Activated CD4-positive, alpha-beta memory T cell treated with anti-CD3 and anti-CD28 coated beads for 36 hours (primary cell): ENCODE data around the gene HS2ST1. TPM values are rescaled to one million over a fixed set of nuclear protein-coding genes. Genes with fewer than 3 reads are reported as not detected.

Source experiments
- CTCF ChIA-PET: fragments of 350-600 bp; sonication (Branson Sonifier 250); formaldehyde crosslinking; loops from one replicate; lab custom pipeline; 2021; ENCODE audit warnings: antibody characterized with exemption, inconsistent platforms; lab: Charles Lee
- POLR2A ChIA-PET: fragments of 350-600 bp; sonication (Branson Sonifier 250); formaldehyde crosslinking; loops from one replicate; lab custom pipeline; 2021; ENCODE audit warnings: antibody characterized with exemption; lab: Charles Lee
- DNase-seq: peaks from one replicate; pipeline ENCODE4 v3.0.0-alpha.2; 2020
- H3K27ac Mint-ChIP-seq: one replicate; pipeline ENCODE4 v1.8.0; 2021; ENCODE audit warnings: mixed read lengths
- H3K27me3 Mint-ChIP-seq: one replicate; pipeline ENCODE4 v1.8.0; 2021; ENCODE audit warnings: mixed read lengths
- H3K36me3 Mint-ChIP-seq: one replicate; pipeline ENCODE4 v1.8.0; 2021; ENCODE audit warnings: mixed read lengths
- H3K4me1 Mint-ChIP-seq: one replicate; pipeline ENCODE4 v1.8.0; 2021; ENCODE audit warnings: low read depth, mixed read lengths
- H3K4me3 Mint-ChIP-seq: one replicate; pipeline ENCODE4 v1.8.0; 2021; ENCODE audit warnings: mild to moderate bottlenecking, mixed read lengths
- H3K9me3 Mint-ChIP-seq: one replicate; pipeline ENCODE4 v1.8.0; 2021; ENCODE audit warnings: mixed read lengths
- intact Hi-C: fragments of 100-400 bp; cut with micrococcal nuclease; formaldehyde crosslinking; loops from one replicate; pipeline ENCODE4 v1.15.1; 2023
- total RNA-seq, 2 experiments: library from RNA; stranded (reverse); gene quantifications; one replicate each; pipeline ENCODE4 v1.2.3, GENCODE V29; 2021

Gene HS2ST1
- total RNA-seq, 2 experiments from 2014 or later, result 16.4 to 16.5 TPM

- Mint-ChIP-seq H3K27me3 (peaks cover 54% of the 10 kb centered on the region), H3K9me3 (no peaks in the 10 kb centered on the region), H3K27ac (no peak overlapping the region), H3K36me3 (no peaks in the 10 kb centered on the region), H3K4me3 (no peak overlapping the region), H3K4me1 (peaks cover 16% of the 10 kb centered on the region)
- ChIA-PET POLR2A (no interaction called here), CTCF (no interaction called here)
- intact Hi-C loops, result loop anchor here (5.0 to 10.0 kb wide), 3 partner anchors 135 to 253 kb away; partner anchors contain the start of gene LMO4
- DNase-seq, result no peak
Measured at GRCh38 chr1:87149241-87150041, 235.0 kb downstream of the HS2ST1 start.

GRCh38 chr1:87150143-87150542 lies 235.7 kb downstream of the HS2ST1 start:
- Mint-ChIP-seq H3K36me3 (no peaks in the 10 kb centered on the region), H3K9me3 (no peaks in the 10 kb centered on the region), H3K27ac (no peak overlapping the region), H3K27me3 (peaks cover 56% of the 10 kb centered on the region), H3K4me1 (peaks cover 16% of the 10 kb centered on the region), H3K4me3 (no peak overlapping the region)
- POLR2A ChIA-PET, result no interaction called here
- intact Hi-C loops, result loop anchor here (5.0 to 10.0 kb wide), 3 partner anchors 135 to 252 kb away; partner anchors contain the start of gene LMO4
- CTCF ChIA-PET, result no interaction called here
- DNase-seq, result no peak

GRCh38 chr1:87151500-87152421 lies 237.3 kb downstream of the HS2ST1 start:
- no peaks in the 10 kb centered on the region for H3K9me3 Mint-ChIP-seq
- H3K27ac Mint-ChIP-seq, result no peak overlapping the region
- peaks cover 16% of the 10 kb centered on the region for H3K4me1 Mint-ChIP-seq
- ChIA-PET CTCF (interaction anchor here (0.6 kb wide), 1 partner anchor 39 kb away, joined by 3 read pairs; no protein-coding TSS in a partner anchor), POLR2A (no interaction called here)
- intact Hi-C loops, result loop anchor here (5.0 to 10.0 kb wide), 3 partner anchors 133 to 251 kb away; partner anchors contain the start of gene LMO4
- peak overlapping the region; percentile 54 for H3K4me3 Mint-ChIP-seq
- H3K36me3 Mint-ChIP-seq, result no peaks in the 10 kb centered on the region
- DNase-seq, result peak; percentile 54
- peaks cover 54% of the 10 kb centered on the region for H3K27me3 Mint-ChIP-seq

- Mint-ChIP-seq H3K27ac (no peak overlapping the region), H3K36me3 (no peaks in the 10 kb centered on the region), H3K4me3 (no peak overlapping the region), H3K27me3 (peaks cover 37% of the 10 kb centered on the region), H3K9me3 (no peaks in the 10 kb centered on the region), H3K4me1 (peaks cover 16% of the 10 kb centered on the region)
- ChIA-PET POLR2A (no interaction called here), CTCF (no interaction called here)
- DNase-seq, result no peak
- intact Hi-C loops, result loop anchor here (5.0 to 10.0 kb wide), 3 partner anchors 130 to 248 kb away; partner anchors contain the start of gene LMO4
Measured at GRCh38 chr1:87154384-87154783, 239.9 kb downstream of the HS2ST1 start.

GRCh38 chr1:87155170-87155569 lies 240.7 kb downstream of the HS2ST1 start:
- POLR2A ChIA-PET, result no interaction called here
- H3K4me1 Mint-ChIP-seq, result peaks cover 16% of the 10 kb centered on the region
- no peak overlapping the region for H3K4me3 Mint-ChIP-seq
- peaks cover 34% of the 10 kb centered on the region for H3K27me3 Mint-ChIP-seq
- H3K27ac Mint-ChIP-seq, result no peak overlapping the region
- CTCF ChIA-PET, result no interaction called here
- no peak for DNase-seq
- no peaks in the 10 kb centered on the region for H3K36me3 Mint-ChIP-seq
- intact Hi-C loops, result loop anchor here (10.0 kb wide), 1 partner anchor 130 kb away; no protein-coding TSS in a partner anchor
- H3K9me3 Mint-ChIP-seq, result no peaks in the 10 kb centered on the region

GRCh38 chr1:87155648-87156047 lies 241.2 kb downstream of the HS2ST1 start:
- Mint-ChIP-seq H3K4me3 (no peak overlapping the region), H3K9me3 (no peaks in the 10 kb centered on the region), H3K27me3 (peaks cover 34% of the 10 kb centered on the region), H3K4me1 (peaks cover 16% of the 10 kb centered on the region), H3K27ac (no peak overlapping the region), H3K36me3 (no peaks in the 10 kb centered on the region)
- no peak for DNase-seq
- CTCF ChIA-PET, result no interaction called here
- intact Hi-C loops, result loop anchor here (10.0 kb wide), 1 partner anchor 129 kb away; no protein-coding TSS in a partner anchor
- POLR2A ChIA-PET, result no interaction called here

- CTCF ChIA-PET, result no interaction called here
- Mint-ChIP-seq H3K4me3 (no peak overlapping the region), H3K27ac (no peak overlapping the region), H3K27me3 (peaks cover 31% of the 10 kb centered on the region), H3K9me3 (no peaks in the 10 kb centered on the region), H3K36me3 (no peaks in the 10 kb centered on the region), H3K4me1 (peaks cover 14% of the 10 kb centered on the region)
- POLR2A ChIA-PET, result no interaction called here
- no peak for DNase-seq
- intact Hi-C loops, result loop anchor here (10.0 kb wide), 1 partner anchor 129 kb away; no protein-coding TSS in a partner anchor
Measured at GRCh38 chr1:87156124-87156523, 241.7 kb downstream of the HS2ST1 start.

- Mint-ChIP-seq H3K4me1 (no peaks in the 10 kb centered on the region), H3K27me3 (peaks cover 4% of the 10 kb centered on the region), H3K9me3 (no peaks in the 10 kb centered on the region), H3K36me3 (no peaks in the 10 kb centered on the region), H3K4me3 (no peak overlapping the region), H3K27ac (no peak overlapping the region)
- no peak for DNase-seq
- CTCF ChIA-PET, result no interaction called here
- intact Hi-C loops, result loop anchor here (10.0 kb wide), 1 partner anchor 125 kb away; no protein-coding TSS in a partner anchor
- POLR2A ChIA-PET, result no interaction called here
Measured at GRCh38 chr1:87159378-87159915, 245.0 kb downstream of the HS2ST1 start.

Other genes with a start within 250 kb of the HS2ST1 start
- gene SH3GLB1, start 210.1 kb upstream of the HS2ST1 start, total RNA-seq, result 10 to 100 TPM; 64.3 to 65.3 TPM
- gene SELENOF, start 509 bp upstream of the HS2ST1 start, total RNA-seq, result 100 to 1,000 TPM; 127 to 139 TPM